Thoracic aorta (tissue), 2 donors: ENCODE results near the gene C2orf76. TPM values are rescaled to one million over a fixed set of nuclear protein-coding genes. Genes with fewer than 3 reads are reported as not detected.

Source experiments
- ATAC-seq: fragments of 150-250 bp; one replicate; pipeline ENCODE4 v1.8.0; 2017; ENCODE audit warnings: low read depth; ENCODE audit not compliant: insufficient number of reproducible peaks, low FRiP score
- DNase-seq: peaks from one replicate; pipeline ENCODE4 v3.0.0-alpha.2; 2020; ENCODE audit warnings: low spot score
- H3K27ac ChIP-seq, 2 donors: fragments of 200-600 bp; sonication (generic); 1 replicate in 1 of 2; 2 replicates in 1 of 2; pipeline ENCODE4 v1.5.1; 2016; ENCODE audit warnings: mild to moderate bottlenecking in 2 of 2, moderate library complexity in 2 of 2
- H3K27me3 ChIP-seq: fragments of 200-600 bp; sonication (generic); replicated peaks from 2 replicates; pipeline ENCODE4 v1.6.0; 2016; ENCODE audit warnings: mild to moderate bottlenecking; ENCODE audit not compliant: insufficient read depth
- H3K36me3 ChIP-seq: fragments of 200-600 bp; sonication (generic); one replicate; pipeline ENCODE4 v1.5.1; 2016
- H3K4me1 ChIP-seq, 2 donors: fragments of 200-600 bp; sonication (generic); 1 replicate in 1 of 2; 2 replicates in 1 of 2; pipeline versions ENCODE4 v1.5.1 to v1.6.0; 2016; ENCODE audit warnings: low read depth in 2 of 2, mild to moderate bottlenecking in 1 of 2; ENCODE audit not compliant: control insufficient read depth in 1 of 2
- H3K4me3 ChIP-seq: fragments of 200-600 bp; sonication (generic); 2 replicates; pipeline ENCODE4 v1.5.1; 2016; ENCODE audit warnings: mild to moderate bottlenecking
- H3K9me3 ChIP-seq: fragments of 200-600 bp; sonication (generic); 2 replicates; pipeline ENCODE4 v1.5.1; 2016
- total RNA-seq, 2 donors: library from RNA; depleted of rRNA; stranded (reverse); fragments of >200 nt; gene quantifications; one replicate each; pipeline versions ENCODE4 v1.1.0 to v1.2.3, GENCODE V29; 2016
- TF ChIP-seq, protein P1 (sequence below): fragments of 200-600 bp; sonication (generic); IDR thresholded peaks from one replicate; pipeline ENCODE4 v1.5.1; 2019; ENCODE audit warnings: antibody characterized with exemption

The C2orf76 gene
- total RNA-seq, 2 donors from 2014 or later, result 2.2 to 6.5 TPM

DNA sequence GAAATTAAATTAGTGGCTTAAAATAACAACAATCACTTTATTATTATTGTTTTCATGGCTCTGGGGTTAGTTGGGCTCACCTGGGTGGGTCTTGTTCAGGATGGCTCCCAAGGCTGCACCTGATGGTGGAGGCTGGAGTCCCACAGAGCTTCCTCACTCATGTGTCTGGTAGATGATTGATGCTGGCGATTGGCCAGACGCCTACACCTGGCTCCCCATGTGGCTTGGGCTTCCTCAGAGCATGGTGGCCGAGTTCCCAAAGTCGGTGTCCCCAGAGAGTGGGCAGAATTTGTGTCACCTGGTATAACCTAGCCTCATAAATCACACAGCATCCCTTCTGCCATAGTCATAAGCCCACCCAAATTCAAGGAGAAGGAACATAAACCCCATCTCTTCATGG lies 18.3 kb upstream of the C2orf76 start:
- no peaks in the 10 kb centered on the region for H3K9me3 ChIP-seq
- TF ChIP-seq, protein P1, sequence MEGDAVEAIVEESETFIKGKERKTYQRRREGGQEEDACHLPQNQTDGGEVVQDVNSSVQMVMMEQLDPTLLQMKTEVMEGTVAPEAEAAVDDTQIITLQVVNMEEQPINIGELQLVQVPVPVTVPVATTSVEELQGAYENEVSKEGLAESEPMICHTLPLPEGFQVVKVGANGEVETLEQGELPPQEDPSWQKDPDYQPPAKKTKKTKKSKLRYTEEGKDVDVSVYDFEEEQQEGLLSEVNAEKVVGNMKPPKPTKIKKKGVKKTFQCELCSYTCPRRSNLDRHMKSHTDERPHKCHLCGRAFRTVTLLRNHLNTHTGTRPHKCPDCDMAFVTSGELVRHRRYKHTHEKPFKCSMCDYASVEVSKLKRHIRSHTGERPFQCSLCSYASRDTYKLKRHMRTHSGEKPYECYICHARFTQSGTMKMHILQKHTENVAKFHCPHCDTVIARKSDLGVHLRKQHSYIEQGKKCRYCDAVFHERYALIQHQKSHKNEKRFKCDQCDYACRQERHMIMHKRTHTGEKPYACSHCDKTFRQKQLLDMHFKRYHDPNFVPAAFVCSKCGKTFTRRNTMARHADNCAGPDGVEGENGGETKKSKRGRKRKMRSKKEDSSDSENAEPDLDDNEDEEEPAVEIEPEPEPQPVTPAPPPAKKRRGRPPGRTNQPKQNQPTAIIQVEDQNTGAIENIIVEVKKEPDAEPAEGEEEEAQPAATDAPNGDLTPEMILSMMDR, result no peak
- DNase-seq, result no peak
- H3K27ac ChIP-seq, result no peak overlapping the region
- H3K36me3 ChIP-seq, result no peaks in the 10 kb centered on the region
- no peak overlapping the region for H3K4me3 ChIP-seq
- H3K4me1 ChIP-seq, result peaks cover 3 to 5% of the 10 kb centered on the region in 2 donors
- ATAC-seq, result no peak
- H3K27me3 ChIP-seq, result no peaks in the 10 kb centered on the region

DNA sequence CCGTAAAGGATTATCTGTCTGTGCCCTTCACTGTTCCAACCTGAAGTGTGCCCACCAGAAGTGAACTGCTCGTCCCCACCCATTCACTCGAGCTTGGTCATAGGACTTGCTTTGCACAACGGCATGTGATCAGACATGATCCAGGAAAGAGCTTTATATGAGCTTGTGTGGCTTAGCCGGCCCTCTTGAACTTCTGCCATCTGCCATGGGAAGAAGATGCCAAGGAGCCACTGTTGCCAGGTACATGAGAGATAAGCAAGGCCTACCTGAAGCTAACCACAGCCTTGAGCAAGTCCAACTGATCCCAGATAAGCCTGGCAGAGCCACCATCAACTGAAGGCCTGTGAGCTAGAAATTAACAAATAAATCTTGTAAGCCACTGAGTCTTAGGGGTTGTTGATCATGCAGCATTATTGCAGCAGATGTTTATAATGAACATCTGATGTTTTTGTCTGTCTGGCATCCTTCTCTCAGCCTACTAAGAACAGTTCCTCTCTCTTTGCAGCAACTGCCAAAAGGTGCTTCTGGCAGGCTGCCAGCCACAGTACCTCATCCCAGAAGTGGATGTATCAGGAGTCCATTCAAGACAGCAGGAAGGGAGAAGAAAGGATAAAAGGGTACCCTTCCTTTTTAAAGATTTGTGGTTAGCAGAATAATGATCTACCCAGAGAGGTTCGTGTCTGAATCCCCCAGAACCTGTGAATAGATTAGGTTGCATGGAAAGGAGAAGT lies 16.9 kb upstream of the C2orf76 start:
- H3K27me3 ChIP-seq, result no peaks in the 10 kb centered on the region
- TF ChIP-seq, protein P1, result no peak
- no peak overlapping the region for H3K27ac ChIP-seq
- H3K4me3 ChIP-seq, result no peak overlapping the region
- peaks cover 3 to 5% of the 10 kb centered on the region in 2 donors for H3K4me1 ChIP-seq
- DNase-seq (no peak), ATAC-seq (no peak)
- no peaks in the 10 kb centered on the region for H3K36me3 ChIP-seq
- H3K9me3 ChIP-seq, result no peaks in the 10 kb centered on the region

DNA sequence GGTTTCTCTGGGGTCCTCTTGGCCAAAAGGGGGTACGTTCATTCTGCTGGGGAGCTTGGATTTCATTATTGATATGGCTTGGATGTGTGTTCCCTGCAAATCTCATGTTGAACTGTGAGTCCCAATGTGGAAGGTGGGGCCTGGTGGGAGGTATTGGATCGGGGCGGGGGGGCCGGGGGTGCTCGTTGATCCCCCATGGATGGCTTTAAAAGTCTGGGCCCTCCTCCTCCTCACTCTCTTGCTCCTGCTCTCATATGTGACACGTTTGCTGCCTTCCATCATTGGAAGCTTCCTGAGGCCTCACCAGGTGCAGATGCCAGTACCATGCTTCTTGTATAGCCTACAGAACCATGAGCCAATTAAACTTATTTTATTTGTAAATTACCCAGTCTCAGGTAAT lies 11.9 kb upstream of the C2orf76 start:
- Histone ChIP-seq H3K9me3 (peaks cover 2% of the 10 kb centered on the region), H3K4me3 (no peak overlapping the region), H3K36me3 (peaks cover 2% of the 10 kb centered on the region), H3K27ac (no peak overlapping the region), H3K4me1 (no peaks in the 10 kb centered on the region), H3K27me3 (no peaks in the 10 kb centered on the region)
- ATAC-seq (no peak), DNase-seq (no peak)
- TF ChIP-seq, protein P1, result no peak

DNA sequence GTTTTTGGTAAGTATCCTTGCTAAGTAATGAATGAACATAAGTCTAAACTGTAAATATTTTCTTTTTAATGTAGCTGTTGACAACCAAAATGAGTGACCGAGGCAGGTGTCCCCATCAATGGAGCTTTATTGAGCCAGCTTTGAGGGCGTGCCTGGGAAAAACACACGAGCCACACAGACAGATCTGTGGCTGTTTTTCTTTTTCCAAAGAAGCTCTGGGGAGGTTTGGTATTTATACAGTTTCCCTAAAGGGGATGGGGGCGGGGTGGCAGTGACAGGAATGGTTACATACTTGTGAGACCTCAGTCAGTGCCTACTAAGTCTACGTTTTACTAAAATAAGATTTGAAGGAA lies 11.3 kb upstream of the C2orf76 start:
- Histone ChIP-seq H3K36me3 (peaks cover 8% of the 10 kb centered on the region), H3K4me3 (no peak overlapping the region), H3K4me1 (no peaks in the 10 kb centered on the region), H3K27ac (no peak overlapping the region), H3K9me3 (peaks cover 2% of the 10 kb centered on the region), H3K27me3 (no peaks in the 10 kb centered on the region)
- DNase-seq (no peak), ATAC-seq (no peak)
- TF ChIP-seq, protein P1, result no peak

DNA sequence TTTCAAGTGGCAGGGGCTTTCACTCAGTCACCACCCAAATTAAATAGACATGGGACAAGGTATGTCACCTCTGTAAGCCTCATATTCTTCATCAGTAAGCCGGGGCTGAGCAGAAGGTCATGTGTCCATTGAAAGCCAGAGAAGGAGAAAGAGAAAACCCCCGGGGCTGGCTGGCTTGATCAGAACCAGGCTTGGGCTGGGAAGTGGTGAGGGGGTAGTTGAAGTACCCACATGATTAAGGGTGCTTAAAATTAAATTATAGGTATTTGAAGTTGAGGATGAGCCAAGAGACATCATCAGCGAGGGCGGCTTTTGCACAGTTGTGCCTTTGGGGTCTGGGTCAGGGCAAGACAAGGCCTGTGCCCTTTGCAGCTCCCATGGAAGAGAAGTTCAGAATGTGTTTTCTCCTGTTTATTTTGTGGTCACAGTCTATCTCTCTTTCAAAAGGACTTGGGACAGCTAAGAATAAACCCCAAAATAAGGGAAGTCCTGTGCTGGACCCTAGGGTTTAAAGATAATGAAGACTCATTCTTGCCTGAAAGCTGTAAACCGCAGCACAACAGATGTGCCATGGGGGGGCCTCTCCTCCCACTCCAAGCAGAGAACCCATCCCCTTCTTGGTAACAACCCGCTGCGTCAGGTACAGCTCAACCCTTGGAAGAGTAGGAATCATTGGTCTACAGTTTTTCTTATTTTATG lies 10.8 kb upstream of the C2orf76 start:
- no peaks in the 10 kb centered on the region for H3K27me3 ChIP-seq
- TF ChIP-seq, protein P1, result no peak
- no peaks in the 10 kb centered on the region for H3K4me1 ChIP-seq
- no peak overlapping the region for H3K27ac ChIP-seq
- H3K9me3 ChIP-seq, result peaks cover 2% of the 10 kb centered on the region
- H3K4me3 ChIP-seq, result no peak overlapping the region
- no peak for ATAC-seq
- peaks cover 13% of the 10 kb centered on the region for H3K36me3 ChIP-seq
- no peak for DNase-seq
